Small intestine (tissue), 7 donors: ENCODE results near the gene VPS37B. TPM values are rescaled to one million over a fixed set of nuclear protein-coding genes. Genes with fewer than 3 reads are reported as not detected.

Source experiments
- DNase-seq, 2 donors: peaks; one replicate each; pipeline versions ENCODE4 v3.0.0 to v3.0.0-alpha.2; 2013
- FAIRE-seq: peaks from 2 replicates; lab custom pipeline; 2012; peaks lifted over from hg19 to GRCh38; lab: Jason Lieb, UNC
- H3K27ac ChIP-seq, 3 donors: one replicate each; pipeline ENCODE4 v1.5.1; 2013; ENCODE audit warnings: low read length in 2 of 3, mild to moderate bottlenecking in 2 of 3, control low read depth in 1 of 3, inconsistent platforms in 1 of 3, low read depth in 1 of 3, moderate library complexity in 1 of 3
- H3K27me3 ChIP-seq, 3 donors: one replicate each; pipeline ENCODE4 v1.6.1; 2013; ENCODE audit warnings: low read length in 3 of 3, inconsistent platforms in 1 of 3; ENCODE audit not compliant: control insufficient read depth in 3 of 3, insufficient read depth in 3 of 3
- H3K36me3 ChIP-seq, 3 donors: one replicate each; pipeline ENCODE4 v1.6.1; 2013; ENCODE audit warnings: low read length in 3 of 3, inconsistent platforms in 1 of 3, low read depth in 1 of 3, mild to moderate bottlenecking in 1 of 3, moderate library complexity in 1 of 3; ENCODE audit not compliant: control insufficient read depth in 3 of 3, insufficient read depth in 2 of 3
- H3K4me1 ChIP-seq, 3 donors: one replicate each; pipeline ENCODE4 v1.6.1; 2013; ENCODE audit warnings: low read length in 2 of 3, inconsistent platforms in 1 of 3, low read depth in 1 of 3, mild to moderate bottlenecking in 1 of 3, moderate library complexity in 1 of 3; ENCODE audit not compliant: control insufficient read depth in 3 of 3, insufficient read depth in 2 of 3
- H3K4me3 ChIP-seq, 3 donors: one replicate each; pipeline ENCODE4 v1.5.1; 2013; ENCODE audit warnings: low read length in 3 of 3, control low read depth in 1 of 3, inconsistent platforms in 1 of 3, low read depth in 1 of 3, mild to moderate bottlenecking in 1 of 3, moderate library complexity in 1 of 3
- H3K9me3 ChIP-seq, 2 donors: one replicate each; pipeline ENCODE4 v1.6.1; 2013; ENCODE audit warnings: low read depth in 1 of 2, low read length in 1 of 2; ENCODE audit not compliant: control insufficient read depth in 2 of 2, insufficient read depth in 1 of 2
- WGBS, 3 donors: extraction: QIAGEN DNeasy Blood & Tissue Kit; methylation state at CpG; one replicate each; pipeline ENCODE4 v1.1.7; 2013; 5-methylcytosine and 5-hydroxymethylcytosine counted together
- polyA plus RNA-seq, 4 donors: library from polyadenylated mRNA; stranded (reverse) in 3 of 4; unstranded in 1 of 4; fragments of 200-250 nt in 3 of 4; fragments of 120-200 nt in 1 of 4; gene quantifications; one replicate each; pipeline versions ENCODE4 v1.2.1 to v1.2.3, GENCODE V29; 2013
- donor health status: healthy with polysubstance abuse.
- donor health status: control.
- donor health status: control.
- donor health status: Bipolar disorder and iron deficiency.
- donor health status: healthy.

The VPS37B gene
- polyA plus RNA-seq, 4 donors = 22.8 to 31.4 (median 25.1) TPM

DNA sequence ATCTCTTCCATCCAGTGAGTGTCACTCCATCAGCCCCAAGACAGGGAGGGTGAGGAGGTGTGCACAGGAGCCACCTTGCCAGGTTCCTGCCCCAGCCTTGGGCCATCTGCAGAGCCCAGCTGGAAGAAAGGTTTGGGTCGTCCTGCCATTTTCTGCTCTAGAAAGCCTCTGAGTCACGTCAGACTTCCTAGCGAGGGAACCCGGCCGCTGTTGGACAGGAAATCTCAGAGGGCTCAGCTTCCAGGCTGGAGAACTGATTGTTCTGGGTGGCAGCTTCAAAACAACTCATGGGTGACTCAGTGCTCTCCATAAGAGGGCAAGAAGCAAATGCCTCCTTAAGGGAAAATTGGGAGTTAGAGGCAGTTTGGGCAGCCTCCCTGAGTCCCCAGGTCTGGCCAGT lies 44.1 kb downstream of the VPS37B start:
- no peak for FAIRE-seq
- 76 to 99% (median 88%) methylated on average over 5 of the region's 5 CpGs for WGBS, 3 donors
- Histone ChIP-seq H3K9me3 (no peaks in the 10 kb centered on the region), H3K4me1 (no peaks in the 10 kb centered on the region), H3K27ac (no peak overlapping the region), H3K27me3 (no peaks in the 10 kb centered on the region), H3K4me3 (no peak overlapping the region), H3K36me3 (peaks cover 6 to 83% (median 46%) of the 10 kb centered on the region in 3 donors)
- no peak for DNase-seq

DNA sequence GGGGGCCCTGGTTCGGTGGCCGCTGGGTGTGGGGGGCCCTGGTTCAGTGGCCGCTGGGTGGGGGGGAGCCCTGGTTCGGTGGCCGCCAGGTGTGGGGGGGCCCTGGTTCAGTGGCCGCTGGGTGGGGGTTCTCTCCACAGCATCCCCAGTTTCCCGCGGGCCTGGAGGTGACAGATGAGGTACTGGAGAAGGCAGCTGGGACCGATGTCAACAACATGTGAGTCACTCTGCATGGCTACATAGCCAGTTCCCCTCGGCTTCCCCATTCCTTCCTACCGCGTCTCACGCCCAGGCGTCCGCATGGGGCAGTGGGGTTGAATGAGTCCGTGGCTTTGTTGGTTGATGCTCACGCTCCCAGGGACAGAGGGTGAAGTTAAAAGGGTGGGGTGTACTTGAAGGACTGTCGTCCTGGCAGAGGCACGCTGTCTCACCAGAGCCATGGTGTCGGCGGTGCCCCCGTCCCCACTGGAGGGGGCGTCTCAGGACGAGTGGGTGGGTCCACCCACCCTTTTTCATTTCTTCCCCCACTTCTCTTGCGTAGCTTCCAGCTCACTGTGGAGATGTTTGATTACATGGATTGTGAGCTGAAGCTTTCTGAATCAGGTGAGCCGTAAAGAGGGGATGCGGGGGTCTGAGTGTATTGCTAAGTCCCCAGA lies 45.1 kb downstream of the VPS37B start:
- H3K36me3 ChIP-seq = peaks cover 6 to 83% (median 38%) of the 10 kb centered on the region in 3 donors
- 88 to 89% (median 89%) methylated on average over 22 to 27 of the region's 27 CpGs for WGBS, 3 donors

GRCh38 chr12:122850048-122850445 lies 45.9 kb downstream of the VPS37B start:
- no peak overlapping the region for H3K4me3 ChIP-seq
- H3K27me3 ChIP-seq = no peaks in the 10 kb centered on the region
- 92 to 96% (median 93%) methylated on average over 11 to 14 of the region's 14 CpGs for WGBS, 3 donors
- FAIRE-seq = no peak
- peaks cover 1 to 83% (median 35%) of the 10 kb centered on the region in 3 donors for H3K36me3 ChIP-seq
- no peak for DNase-seq
- H3K9me3 ChIP-seq = no peaks in the 10 kb centered on the region
- H3K4me1 ChIP-seq = no peaks in the 10 kb centered on the region
- no peak overlapping the region for H3K27ac ChIP-seq

More for the DNA sequence above, 45.1 kb downstream of the VPS37B start:
- no peaks in the 10 kb centered on the region for H3K27me3 ChIP-seq
- no peaks in the 10 kb centered on the region for H3K4me1 ChIP-seq
- H3K4me3 ChIP-seq = no peak overlapping the region
- no peaks in the 10 kb centered on the region for H3K9me3 ChIP-seq
- DNase-seq (no peak), FAIRE-seq (no peak)
- H3K27ac ChIP-seq = no peak overlapping the region

GRCh38 chr12:122849352-122850047 lies 46.4 kb downstream of the VPS37B start:
- Histone ChIP-seq H3K4me3 (no peak overlapping the region), H3K27me3 (no peaks in the 10 kb centered on the region), H3K36me3 (peaks cover 0 to 81% (median 33%) of the 10 kb centered on the region in 3 donors), H3K9me3 (no peaks in the 10 kb centered on the region), H3K27ac (no peak overlapping the region), H3K4me1 (no peaks in the 10 kb centered on the region)
- FAIRE-seq (no peak), DNase-seq (no peak)
- WGBS, 3 donors = 83 to 91% (median 88%) methylated on average over 24 to 26 of the region's 26 CpGs

DNA sequence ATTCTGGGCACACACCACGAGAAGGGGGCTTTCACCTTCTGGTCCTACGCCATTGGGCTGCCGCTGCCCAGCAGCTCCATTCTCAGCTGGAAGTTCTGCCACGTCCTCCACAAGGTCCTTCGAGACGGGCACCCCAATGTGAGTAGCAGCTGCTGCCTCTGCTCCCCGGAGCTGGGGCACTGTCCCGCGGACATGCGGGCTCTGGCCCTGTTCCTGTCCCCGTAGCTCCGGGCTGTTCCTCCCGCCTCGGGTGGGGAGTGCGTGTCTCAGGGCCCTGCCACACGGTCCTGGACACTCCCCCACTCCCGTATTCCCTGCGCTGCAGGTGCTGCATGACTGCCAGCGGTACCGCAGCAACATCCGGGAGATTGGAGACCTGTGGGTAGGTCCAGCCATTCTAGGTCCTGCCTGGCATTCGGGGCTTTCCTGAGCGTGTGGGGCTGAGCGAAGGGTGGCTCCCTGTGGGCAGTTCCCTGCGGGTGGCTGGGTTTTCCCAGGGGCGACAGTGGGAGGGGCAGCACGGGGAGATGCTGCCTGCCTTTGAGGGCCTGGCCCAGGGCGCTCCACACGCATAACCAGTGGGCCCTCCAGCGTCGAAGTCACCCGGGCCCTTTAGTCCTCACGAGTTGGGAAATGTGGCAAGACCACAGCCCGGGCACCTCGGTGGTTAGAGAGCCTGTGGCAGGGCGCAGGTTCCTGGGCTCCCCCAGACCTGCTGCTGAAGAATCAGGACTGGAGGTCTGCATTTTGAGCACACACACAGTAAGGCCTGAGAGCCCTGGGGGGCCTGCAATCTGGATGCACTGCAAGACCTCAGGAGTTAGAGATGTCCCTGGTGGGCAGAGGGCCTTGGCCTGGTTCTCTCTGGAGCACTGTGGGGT lies 47.2 kb downstream of the VPS37B start:
- DNase-seq = no peak
- Histone ChIP-seq H3K27ac (no peak overlapping the region), H3K4me1 (peaks cover 0 to 4% (median 0%) of the 10 kb centered on the region in 3 donors), H3K27me3 (no peaks in the 10 kb centered on the region), H3K36me3 (peaks cover 0 to 73% (median 27%) of the 10 kb centered on the region in 3 donors), H3K4me3 (no peak overlapping the region), H3K9me3 (no peaks in the 10 kb centered on the region)
- 86 to 90% (median 87%) methylated on average over 31 to 36 of the region's 36 CpGs for WGBS, 3 donors
- no peak for FAIRE-seq

DNA sequence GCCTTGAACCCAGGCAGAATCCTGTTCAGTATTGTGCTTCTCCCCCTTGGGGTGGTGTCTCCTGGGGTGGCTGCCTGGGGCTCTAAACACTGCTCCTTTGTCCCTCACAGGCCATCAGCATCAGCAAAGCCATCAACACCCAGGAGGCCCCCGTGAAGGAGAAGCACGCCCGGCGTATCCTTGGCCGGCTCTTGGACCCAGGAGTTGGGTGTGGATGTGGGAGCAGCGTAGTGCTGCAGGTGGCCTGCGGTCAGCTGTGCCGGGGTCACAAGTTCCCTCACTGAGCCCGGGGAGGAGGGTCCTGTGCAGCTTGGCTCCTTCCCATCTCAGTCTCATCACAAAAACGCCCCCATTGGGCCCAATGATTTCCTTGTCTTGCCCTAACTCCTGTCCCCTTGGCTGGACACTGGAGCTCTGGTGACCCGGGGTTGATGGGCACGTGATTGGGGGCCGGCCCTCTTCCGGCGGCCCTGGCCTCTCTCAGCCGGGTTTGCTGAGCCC lies 48.0 kb downstream of the VPS37B start:
- Histone ChIP-seq H3K36me3 (peaks cover 0 to 70% (median 24%) of the 10 kb centered on the region in 3 donors), H3K4me3 (no peak overlapping the region), H3K9me3 (no peaks in the 10 kb centered on the region), H3K27ac (no peak overlapping the region), H3K4me1 (peaks cover 0 to 11% (median 0%) of the 10 kb centered on the region in 3 donors), H3K27me3 (no peaks in the 10 kb centered on the region)
- WGBS, 3 donors = 86% methylated on average over 16 of the region's 16 CpGs
- FAIRE-seq (no peak), DNase-seq (no peak)

- H3K27ac ChIP-seq = no peak overlapping the region
- DNase-seq (no peak), FAIRE-seq (no peak)
- 72 to 87% (median 87%) methylated on average over 2 to 5 of the region's 5 CpGs for WGBS, 3 donors
- H3K4me3 ChIP-seq = no peak overlapping the region
- H3K9me3 ChIP-seq = no peaks in the 10 kb centered on the region
- peaks cover 0 to 16% (median 0%) of the 10 kb centered on the region in 3 donors for H3K4me1 ChIP-seq
- no peaks in the 10 kb centered on the region for H3K27me3 ChIP-seq
- H3K36me3 ChIP-seq = peaks cover 0 to 68% (median 24%) of the 10 kb centered on the region in 3 donors
These were observed 48.4 kb downstream of the VPS37B start for GRCh38 chr12:122847516-122847836.
